ENCODE measurements around the gene POLR2F. TPM values are rescaled to one million over a fixed set of nuclear protein-coding genes. Genes with fewer than 3 reads are reported as not detected.

Gene POLR2F
- total RNA-seq = 136 and 147 TPM in 2 replicates

- H3K4me3 ChIP-seq (ENCODE audit: low read depth, low read length) = peak within 1 kb of the TSS; percentile 77
- DNase-seq (ENCODE audit: low read depth) = peak; percentile 39
- no peak for TF ChIP-seq CTCF (conservative IDR thresholded peaks at IDR 0.05; ENCODE audit: low read depth, low read length)
Measured at GRCh38 chr22:37953437-37954179, at the start of gene POLR2F, which contains the start of gene C22orf23. POLR2F (plus strand) TSS chr22:37953699; CDS start chr22:37953788, 89 bp downstream. C22orf23 (minus strand) TSS chr22:37953601; CDS start chr22:37953149, 452 bp downstream.

- TF ChIP-seq CTCF (conservative IDR thresholded peaks at IDR 0.05; ENCODE audit: low read depth, low read length) = no peak
- peak; percentile 74 for DNase-seq (ENCODE audit: low read depth)
- peak overlapping the region; percentile 54 for H3K4me3 ChIP-seq (ENCODE audit: low read depth, low read length)
Measured at GRCh38 chr22:37904572-37905533, 48.6 kb upstream of the POLR2F start.

- peak within 1 kb of the TSS; percentile 83 for H3K4me3 ChIP-seq (ENCODE audit: low read depth, low read length)
- no peak for DNase-seq (ENCODE audit: low read depth)
- TF ChIP-seq CTCF (conservative IDR thresholded peaks at IDR 0.05; ENCODE audit: low read depth, low read length) = no peak
Measured at GRCh38 chr22:37905534-37906363, 47.8 kb upstream of the POLR2F start, which contains the start of gene MICALL1. MICALL1 (plus strand) TSS chr22:37906297; CDS start chr22:37906423, 126 bp downstream.

GRCh38 chr22:37906364-37907008 is 47.0 kb upstream of the POLR2F start:
- H3K4me3 ChIP-seq (ENCODE audit: low read depth, low read length) = peak overlapping the region; percentile 83
- no peak for DNase-seq (ENCODE audit: low read depth)
- TF ChIP-seq CTCF (conservative IDR thresholded peaks at IDR 0.05; ENCODE audit: low read depth, low read length) = no peak

- DNase-seq (ENCODE audit: low read depth) = no peak
- no peak for TF ChIP-seq CTCF (conservative IDR thresholded peaks at IDR 0.05; ENCODE audit: low read depth, low read length)
Measured at GRCh38 chr22:37907036-37907954, 46.2 kb upstream of the POLR2F start.

More at GRCh38 chr22:37907036-37907954, 46.2 kb upstream of the POLR2F start:
- H3K4me3 ChIP-seq (ENCODE audit: low read depth, low read length) = peak overlapping the region; percentile 83

All from epithelial cell of proximal tubule (primary cell).